HCT116 (cell line): ENCODE results near the gene TNXB. TPM values are rescaled to one million over a fixed set of nuclear protein-coding genes. Genes with fewer than 3 reads are reported as not detected.

Experiments
- ATAC-seq: fragments of 200-7000 bp; cut with Tn5 transposase; 2 replicates; pipeline ENCODE4 v1.9.1; 2020; ENCODE audit warnings: mild to moderate bottlenecking, moderate library complexity
- BruUV-seq: library from RNA; stranded (reverse); fragments of 400-500 nt; replicated peaks from 2 replicates; lab custom pipeline; 2021; lab: Mats Ljungman, UMichigan
- CTCF ChIA-PET: fragments of 300-600 bp; sonication (Branson Sonifier 250); formaldehyde crosslinking; loops from one replicate; lab custom pipeline; 2021; ENCODE audit warnings: antibody characterized with exemption; lab: Charles Lee
- POLR2A ChIA-PET: fragments of 300-600, 350-600 bp; sonication (Branson Sonifier 250); formaldehyde crosslinking; loops from one replicate; lab custom pipeline; 2021; ENCODE audit warnings: antibody characterized with exemption; lab: Charles Lee
- RAD21 ChIA-PET, 2 experiments: fragments of 300-600 bp; sonication (Branson Sonifier 250); formaldehyde crosslinking; loops; one replicate each; lab custom pipeline; 2023; ENCODE audit warnings: low total read pairs in 2 of 2; ENCODE audit not compliant: uncharacterized antibody in 2 of 2, unreplicated experiment in 2 of 2, low non-redundant PET in 1 of 2; lab: Charles Lee
- DNase-seq: peaks from one replicate; pipeline ENCODE4 v3.0.0-alpha.2; 2010; ENCODE audit warnings: low read depth, low spot score
- H2AFZ ChIP-seq: fragments of 200-600 bp; shearing (Covaris generic), sonication (generic); 2 replicates; pipeline ENCODE4 v1.6.1; 2017; ENCODE audit warnings: low read depth, mixed run types, mixed read lengths, antibody characterized with exemption, low read length; ENCODE audit not compliant: poor library complexity, severe bottlenecking
- H3K27ac ChIP-seq: 2 replicates; pipeline ENCODE4 v1.5.1; 2012; ENCODE audit warnings: low read depth, low read length
- H3K27me3 ChIP-seq: fragments of 200-600 bp; sonication (generic); 2 replicates; pipeline ENCODE4 v1.6.1; 2016; ENCODE audit warnings: mixed run types, low read length, mixed read lengths; ENCODE audit not compliant: insufficient read depth
- H3K36me3 ChIP-seq, 2 experiments: fragments of 200-500 bp in 1 of 2; fragments of 200-600 bp in 1 of 2; sonication (Bioruptor generic) in 1 of 2; sonication (generic) in 1 of 2; 2 replicates each; pipeline versions ENCODE4 v1.5.1 to v1.6.1; 2014 to 2016; ENCODE audit warnings: low read length in 2 of 2, inconsistent platforms in 1 of 2, mixed read lengths in 1 of 2, mixed run types in 1 of 2; ENCODE audit not compliant: insufficient read depth in 2 of 2, control insufficient read depth in 1 of 2
- H3K4me1 ChIP-seq, 2 experiments: fragments of 200-600 bp in 1 of 2; sonication (generic) in 1 of 2; 2 replicates each; pipeline versions ENCODE4 v1.5.1 to v1.6.1; 2012 to 2017; ENCODE audit warnings: low read length in 2 of 2, inconsistent platforms in 1 of 2, mild to moderate bottlenecking in 1 of 2, mixed read lengths in 1 of 2, mixed run types in 1 of 2, moderate library complexity in 1 of 2; ENCODE audit not compliant: insufficient read depth in 2 of 2, control insufficient read depth in 1 of 2
- H3K4me2 ChIP-seq: fragments of 200-600 bp; sonication (generic); 2 replicates; pipeline ENCODE4 v1.6.1; 2017; ENCODE audit warnings: mixed run types, low read length, mixed read lengths
- H3K4me3 ChIP-seq, 2 experiments: fragments of 200-600 bp in 1 of 2; sonication (generic) in 1 of 2; replicated peaks in 1 of 2; 2 replicates each; pipeline ENCODE4 v1.5.1; 2011 to 2016; ENCODE audit warnings: low read length in 2 of 2, control low read depth in 1 of 2, low read depth in 1 of 2, mild to moderate bottlenecking in 1 of 2, mixed read lengths in 1 of 2, mixed run types in 1 of 2
- H3K79me2 ChIP-seq: fragments of 200-600 bp; sonication (generic); 2 replicates; pipeline ENCODE4 v1.6.1; 2017; ENCODE audit warnings: mild to moderate bottlenecking, mixed run types, low read length, moderate library complexity, mixed read lengths; ENCODE audit not compliant: insufficient read depth
- H3K9ac ChIP-seq: fragments of 200-600 bp; sonication (generic); 2 replicates; pipeline ENCODE4 v1.6.1; 2016; ENCODE audit warnings: low read length, mixed read lengths
- H3K9me2 ChIP-seq: fragments of 200-600 bp; sonication (generic), shearing (Covaris generic); 2 replicates; pipeline ENCODE4 v1.6.1; 2017; ENCODE audit warnings: mixed run types, mild to moderate bottlenecking, moderate library complexity; ENCODE audit not compliant: insufficient read depth
- H3K9me3 ChIP-seq, 2 experiments: fragments of 200-500 bp in 1 of 2; fragments of 200-600 bp in 1 of 2; sonication (Bioruptor generic) in 1 of 2; sonication (generic) in 1 of 2; 2 replicates each; pipeline ENCODE4 v1.6.1; 2014 to 2017; ENCODE audit warnings: low read length in 2 of 2, mixed read lengths in 2 of 2, inconsistent platforms in 1 of 2, low read depth in 1 of 2, mild to moderate bottlenecking in 1 of 2, mixed run types in 1 of 2, moderate library complexity in 1 of 2; ENCODE audit not compliant: control insufficient read depth in 1 of 2, insufficient read depth in 1 of 2
- H4K20me1 ChIP-seq: fragments of 200-600 bp; sonication (generic), shearing (Covaris generic); 2 replicates; pipeline ENCODE4 v1.6.1; 2017; ENCODE audit warnings: mixed run types, mild to moderate bottlenecking, moderate library complexity; ENCODE audit not compliant: insufficient read depth
- CTCF ChIP-seq, 3 experiments: fragments of 200-600 bp in 1 of 3; sonication (generic) in 1 of 3; IDR thresholded peaks in 2 of 3; conservative IDR thresholded peaks in 1 of 3; 2 replicates each; pipeline ENCODE4 v1.5.1; 2012 to 2017; ENCODE audit warnings: low read depth in 2 of 3, low read length in 2 of 3, antibody characterized with exemption in 1 of 3, borderline replicate concordance in 1 of 3, control low read depth in 1 of 3, mild to moderate bottlenecking in 1 of 3, mixed read lengths in 1 of 3, mixed run types in 1 of 3, moderate library complexity in 1 of 3; ENCODE audit not compliant: insufficient read depth in 1 of 3
- EZH2 ChIP-seq: fragments of 200-600 bp; sonication (generic); IDR thresholded peaks from 2 replicates; pipeline ENCODE4 v1.6.1; 2017; ENCODE audit warnings: antibody characterized with exemption, mixed run types
- JUND ChIP-seq: IDR thresholded peaks from 2 replicates; pipeline ENCODE4 v1.6.1; 2012
- POLR2A ChIP-seq: IDR thresholded peaks from 2 replicates; pipeline ENCODE4 v1.7.0; 2011; ENCODE audit warnings: borderline replicate concordance; ENCODE audit not compliant: insufficient read depth, insufficient read length; ENCODE audit errors: extremely low read depth
- POLR2AphosphoS5 ChIP-seq: IDR thresholded peaks from 2 replicates; pipeline ENCODE4 v1.6.1; 2011; ENCODE audit warnings: mild to moderate bottlenecking, low read depth, low read length, moderate library complexity
- RAD21 ChIP-seq: IDR thresholded peaks from 2 replicates; pipeline ENCODE4 v1.6.1; 2012; ENCODE audit warnings: low read depth, mild to moderate bottlenecking
- SIN3A ChIP-seq: IDR thresholded peaks from 2 replicates; pipeline ENCODE4 v1.6.1; 2012; ENCODE audit warnings: low read depth
- SP1 ChIP-seq: IDR thresholded peaks from 2 replicates; pipeline ENCODE4 v1.6.1; 2012; ENCODE audit warnings: low read depth
- YY1 ChIP-seq: IDR thresholded peaks from 2 replicates; pipeline ENCODE4 v1.6.1; 2011; ENCODE audit warnings: low read length, low read depth, moderate library complexity, mild to moderate bottlenecking; ENCODE audit not compliant: insufficient replicate concordance; ENCODE audit errors: extremely low read depth
- ZFX ChIP-seq: fragments of 450-650 bp; IDR thresholded peaks from 2 replicates; pipeline ENCODE4 v1.6.1; 2017
- ZNF274 ChIP-seq: fragments of 200-500 bp; sonication (Bioruptor generic); IDR thresholded peaks from 2 replicates; pipeline ENCODE4 v1.6.1; 2014; ENCODE audit warnings: mild to moderate bottlenecking, low read depth, low read length, inconsistent platforms
- intact Hi-C: fragments of 100-400 bp; cut with micrococcal nuclease; formaldehyde crosslinking; loops from 2 replicates; pipeline ENCODE4 v1.10.0; 2022
- total RNA-seq: library from RNA; stranded (reverse); gene quantifications from one replicate; pipeline ENCODE4 v1.2.1, GENCODE V29; 2021; ENCODE audit not compliant: unreplicated experiment
- TF ChIP-seq, protein P1 (sequence below): IDR thresholded peaks from 2 replicates; pipeline ENCODE4 v1.6.1; 2012; ENCODE audit warnings: low read depth
- TF ChIP-seq, protein P2 (sequence below): IDR thresholded peaks from 2 replicates; pipeline ENCODE4 v1.6.1; 2011; ENCODE audit warnings: mild to moderate bottlenecking, low read length, moderate library complexity; ENCODE audit not compliant: insufficient replicate concordance; ENCODE audit errors: extremely low read depth

The TNXB gene
- total RNA-seq, 1 experiment from 2014 or later, result 8.5 TPM

DNA sequence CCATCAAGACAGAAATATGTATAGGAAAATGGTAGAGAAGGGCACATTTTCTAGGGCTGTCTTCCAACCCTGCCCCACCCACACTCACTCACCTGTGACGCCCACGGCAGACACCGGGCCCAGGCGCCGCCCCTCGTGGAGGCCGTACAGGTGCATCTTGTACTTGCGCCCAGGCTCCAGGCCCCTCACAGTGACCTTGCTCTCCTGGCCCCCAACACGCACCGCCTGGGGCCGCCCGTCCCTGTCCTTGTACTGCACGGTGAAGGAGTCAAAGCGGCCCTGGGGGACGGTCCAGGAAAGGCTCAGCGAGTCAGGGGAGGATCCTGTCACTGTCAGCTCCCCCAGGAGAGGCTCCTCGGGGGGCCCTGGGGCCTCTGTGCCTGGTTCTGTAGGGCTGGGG, 51.2 kb downstream of the TNXB start (continued):
- TF ChIP-seq SP1, result no peak
- no peak for TF ChIP-seq ZNF274

DNA sequence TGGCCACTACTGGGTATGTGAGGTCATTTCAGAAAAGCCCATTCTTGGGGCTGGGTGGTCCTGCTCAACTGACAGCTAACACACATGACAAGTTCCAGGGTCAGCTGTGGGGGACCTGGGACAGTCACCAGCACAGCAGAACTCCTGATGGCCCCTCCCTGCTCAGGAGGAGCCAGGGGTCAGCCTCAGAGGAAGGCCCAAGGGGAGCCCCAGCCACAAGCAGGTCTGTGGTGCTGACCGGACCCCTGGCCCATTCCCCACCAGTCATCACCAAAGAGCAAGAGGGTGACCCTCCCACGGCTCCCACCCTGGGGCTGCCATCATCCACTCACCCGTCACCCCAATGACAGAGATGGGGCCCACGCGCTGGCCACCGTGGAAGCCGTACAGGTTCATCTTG, 52.9 kb downstream of the TNXB start:
- no peaks in the 10 kb centered on the region for H3K27me3 ChIP-seq
- ChIA-PET CTCF (no interaction called here), RAD21 (no interaction called here)
- H3K4me2 ChIP-seq, result no peak overlapping the region
- H4K20me1 ChIP-seq, result no peaks in the 10 kb centered on the region
- no peaks in the 10 kb centered on the region for H3K9me2 ChIP-seq
- BruUV-seq, result no TSS peak
- H3K9ac ChIP-seq, result no peak overlapping the region
- no peak overlapping the region for H3K4me3 ChIP-seq
- H3K9me3 ChIP-seq, result no peaks in the 10 kb centered on the region
- no peaks in the 10 kb centered on the region for H3K4me1 ChIP-seq
- TF ChIP-seq EZH2 (no peak), CTCF (IDR thresholded peaks at IDR 0.05 in 2 of 3, conservative IDR thresholded peaks at IDR 0.05 in 1 of 3; ENCODE audit: borderline replicate concordance in 1 of 3, insufficient read depth in 1 of 3, low read depth in 2 of 3, low read length in 2 of 3) (no peak), RAD21 (no peak), ZNF274 (no peak), YY1 (no peak), POLR2A (no peak), ZFX (no peak), JUND (no peak), POLR2AphosphoS5 (no peak), SIN3A (no peak)
- TF ChIP-seq, protein P1, sequence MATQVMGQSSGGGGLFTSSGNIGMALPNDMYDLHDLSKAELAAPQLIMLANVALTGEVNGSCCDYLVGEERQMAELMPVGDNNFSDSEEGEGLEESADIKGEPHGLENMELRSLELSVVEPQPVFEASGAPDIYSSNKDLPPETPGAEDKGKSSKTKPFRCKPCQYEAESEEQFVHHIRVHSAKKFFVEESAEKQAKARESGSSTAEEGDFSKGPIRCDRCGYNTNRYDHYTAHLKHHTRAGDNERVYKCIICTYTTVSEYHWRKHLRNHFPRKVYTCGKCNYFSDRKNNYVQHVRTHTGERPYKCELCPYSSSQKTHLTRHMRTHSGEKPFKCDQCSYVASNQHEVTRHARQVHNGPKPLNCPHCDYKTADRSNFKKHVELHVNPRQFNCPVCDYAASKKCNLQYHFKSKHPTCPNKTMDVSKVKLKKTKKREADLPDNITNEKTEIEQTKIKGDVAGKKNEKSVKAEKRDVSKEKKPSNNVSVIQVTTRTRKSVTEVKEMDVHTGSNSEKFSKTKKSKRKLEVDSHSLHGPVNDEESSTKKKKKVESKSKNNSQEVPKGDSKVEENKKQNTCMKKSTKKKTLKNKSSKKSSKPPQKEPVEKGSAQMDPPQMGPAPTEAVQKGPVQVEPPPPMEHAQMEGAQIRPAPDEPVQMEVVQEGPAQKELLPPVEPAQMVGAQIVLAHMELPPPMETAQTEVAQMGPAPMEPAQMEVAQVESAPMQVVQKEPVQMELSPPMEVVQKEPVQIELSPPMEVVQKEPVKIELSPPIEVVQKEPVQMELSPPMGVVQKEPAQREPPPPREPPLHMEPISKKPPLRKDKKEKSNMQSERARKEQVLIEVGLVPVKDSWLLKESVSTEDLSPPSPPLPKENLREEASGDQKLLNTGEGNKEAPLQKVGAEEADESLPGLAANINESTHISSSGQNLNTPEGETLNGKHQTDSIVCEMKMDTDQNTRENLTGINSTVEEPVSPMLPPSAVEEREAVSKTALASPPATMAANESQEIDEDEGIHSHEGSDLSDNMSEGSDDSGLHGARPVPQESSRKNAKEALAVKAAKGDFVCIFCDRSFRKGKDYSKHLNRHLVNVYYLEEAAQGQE, result no peak
- TF ChIP-seq, protein P2, sequence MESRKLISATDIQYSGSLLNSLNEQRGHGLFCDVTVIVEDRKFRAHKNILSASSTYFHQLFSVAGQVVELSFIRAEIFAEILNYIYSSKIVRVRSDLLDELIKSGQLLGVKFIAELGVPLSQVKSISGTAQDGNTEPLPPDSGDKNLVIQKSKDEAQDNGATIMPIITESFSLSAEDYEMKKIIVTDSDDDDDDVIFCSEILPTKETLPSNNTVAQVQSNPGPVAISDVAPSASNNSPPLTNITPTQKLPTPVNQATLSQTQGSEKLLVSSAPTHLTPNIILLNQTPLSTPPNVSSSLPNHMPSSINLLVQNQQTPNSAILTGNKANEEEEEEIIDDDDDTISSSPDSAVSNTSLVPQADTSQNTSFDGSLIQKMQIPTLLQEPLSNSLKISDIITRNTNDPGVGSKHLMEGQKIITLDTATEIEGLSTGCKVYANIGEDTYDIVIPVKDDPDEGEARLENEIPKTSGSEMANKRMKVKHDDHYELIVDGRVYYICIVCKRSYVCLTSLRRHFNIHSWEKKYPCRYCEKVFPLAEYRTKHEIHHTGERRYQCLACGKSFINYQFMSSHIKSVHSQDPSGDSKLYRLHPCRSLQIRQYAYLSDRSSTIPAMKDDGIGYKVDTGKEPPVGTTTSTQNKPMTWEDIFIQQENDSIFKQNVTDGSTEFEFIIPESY, result no peak
- TF ChIP-seq, all 23 proteins: peak for 0
- intact Hi-C loops, result no loop called here
- Histone ChIP-seq H2AFZ (no peak overlapping the region), H3K36me3 (no peaks in the 10 kb centered on the region), H3K79me2 (no peaks in the 10 kb centered on the region), H3K27ac (no peak overlapping the region)
- DNase-seq (no peak), ATAC-seq (no peak)
- POLR2A ChIA-PET, result no interaction called here
